K562 (cell line): ENCODE results near the gene BPTF. TPM values are rescaled to one million over a fixed set of nuclear protein-coding genes. Genes with fewer than 3 reads are reported as not detected.

Experiments
- ATAC-seq: fragments of 200-7000 bp; cut with Tn5 transposase; 3 replicates; pipeline ENCODE4 v1.9.1; 2020; ENCODE audit warnings: moderate library complexity
- BruUV-seq: library from RNA; stranded (reverse); fragments of 400-500 nt; replicated peaks from 2 replicates; lab custom pipeline; 2021; lab: Mats Ljungman, UMichigan
- CTCF ChIA-PET: fragments of 300-600 bp; formaldehyde crosslinking; extraction: SDS; loops from one replicate; lab custom pipeline; 2021; ENCODE audit warnings: low intra/inter-chr PET ratio; lab: Yijun Ruan, JAX
- POLR2A ChIA-PET: fragments of 300-600, 350-650 bp; sonication (Branson Sonifier 250); formaldehyde crosslinking; extraction: SDS; loops from one replicate; lab custom pipeline; 2021; ENCODE audit warnings: antibody characterized with exemption, inconsistent platforms; lab: Yijun Ruan, JAX
- DNase-seq, 4 experiments: peaks; one replicate each; pipeline versions ENCODE4 v3.0.0 to v3.0.0-alpha.2; 2011 to 2018; ENCODE audit warnings: low spot score in 3 of 4, mixed read lengths in 3 of 4; ENCODE audit errors: extremely low read depth in 1 of 4
- FAIRE-seq: peaks from 2 replicates; lab custom pipeline; 2011; peaks lifted over from hg19 to GRCh38; lab: Jason Lieb, UNC
- H2AFZ ChIP-seq: 2 replicates; pipeline ENCODE4 v1.6.0; 2011; ENCODE audit warnings: low read depth, low read length, control low read depth, inconsistent platforms
- H3K27ac ChIP-seq: fragments of 200-600 bp; 3 replicates; pipeline ENCODE4 v1.8.0; 2011; ENCODE audit warnings: low read depth, mild to moderate bottlenecking, control low read depth, inconsistent platforms, low read length, moderate library complexity, mixed read lengths; ENCODE audit errors: extremely low read depth
- H3K27me3 ChIP-seq, 2 experiments: fragments of 300-600 bp in 1 of 2; 2 replicates in 1 of 2; 3 replicates in 1 of 2; pipeline versions ENCODE4 v1.6.0 to v1.8.0; 2011; ENCODE audit warnings: inconsistent platforms in 2 of 2, low read length in 2 of 2, mild to moderate bottlenecking in 1 of 2, mixed read lengths in 1 of 2, moderate library complexity in 1 of 2; ENCODE audit not compliant: control insufficient read depth in 2 of 2, insufficient read depth in 2 of 2
- H3K36me3 ChIP-seq: fragments of 300-600 bp; 3 replicates; pipeline ENCODE4 v1.8.0; 2011; ENCODE audit warnings: mild to moderate bottlenecking, low read length, inconsistent platforms; ENCODE audit not compliant: control insufficient read depth, insufficient read depth
- H3K4me1 ChIP-seq, 2 experiments: fragments of 200-600 bp in 1 of 2; replicated peaks in 1 of 2; 2 replicates in 1 of 2; 3 replicates in 1 of 2; pipeline versions ENCODE4 v1.5.1 to v1.8.0; 2011; ENCODE audit warnings: inconsistent platforms in 2 of 2, low read length in 2 of 2, mild to moderate bottlenecking in 1 of 2, mixed read lengths in 1 of 2, moderate library complexity in 1 of 2; ENCODE audit not compliant: control insufficient read depth in 2 of 2, insufficient read depth in 2 of 2
- H3K4me2 ChIP-seq: 2 replicates; pipeline ENCODE4 v1.6.1; 2011; ENCODE audit warnings: low read length, control low read depth, inconsistent platforms, mixed read lengths; ENCODE audit not compliant: insufficient read depth
- H3K4me3 ChIP-seq: fragments of 200-600 bp; sonication (generic), shearing (Covaris generic); 2 replicates; pipeline ENCODE4 v1.5.1; 2016; ENCODE audit warnings: control low read depth, inconsistent platforms
- H3K79me2 ChIP-seq: fragments of 200-600 bp; 3 replicates; pipeline ENCODE4 v1.8.0; 2011; ENCODE audit warnings: low read length, inconsistent platforms; ENCODE audit not compliant: control insufficient read depth, insufficient read depth
- H3K9ac ChIP-seq, 2 experiments: 2 replicates each; pipeline versions ENCODE4 v1.6.0 to v1.6.1; 2011; ENCODE audit warnings: low read depth in 2 of 2, low read length in 2 of 2, control low read depth in 1 of 2, inconsistent platforms in 1 of 2, mild to moderate bottlenecking in 1 of 2, mixed read lengths in 1 of 2; ENCODE audit not compliant: insufficient read depth in 1 of 2
- H3K9me1 ChIP-seq: one replicate; pipeline ENCODE4 v1.6.0; 2011; ENCODE audit warnings: inconsistent platforms, mild to moderate bottlenecking, low read length, moderate library complexity; ENCODE audit not compliant: control insufficient read depth, insufficient read depth
- H3K9me3 ChIP-seq: replicated peaks from 2 replicates; pipeline ENCODE4 v1.5.1; 2011; ENCODE audit warnings: low read depth, low read length, inconsistent platforms; ENCODE audit not compliant: control insufficient read depth, insufficient read depth
- H4K20me1 ChIP-seq: replicated peaks from 2 replicates; pipeline ENCODE4 v1.6.1; 2011; ENCODE audit warnings: low read length, inconsistent platforms, mixed read lengths; ENCODE audit not compliant: control insufficient read depth, insufficient read depth
- BRD4 ChIP-seq: fragments of 200-600 bp; sonication (generic); IDR thresholded peaks from 2 replicates; pipeline ENCODE4 v1.6.1; 2017; ENCODE audit warnings: inconsistent platforms
- E2F6 ChIP-seq, 2 experiments: IDR thresholded peaks; 2 replicates each; pipeline ENCODE4 v1.6.1; 2011; ENCODE audit warnings: borderline replicate concordance in 1 of 2, control low read depth in 1 of 2, low read depth in 1 of 2, low read length in 1 of 2, mild to moderate bottlenecking in 1 of 2, mixed read lengths in 1 of 2, moderate library complexity in 1 of 2; ENCODE audit not compliant: insufficient read depth in 1 of 2, insufficient read length in 1 of 2, poor library complexity in 1 of 2, severe bottlenecking in 1 of 2; ENCODE audit errors: extremely low read depth in 1 of 2
- KLF10 ChIP-seq: fragments of 250-450 bp; sonication (Bioruptor Pico); IDR thresholded peaks from 2 replicates; pipeline ENCODE4 v1.6.1; 2021; ENCODE audit warnings: matching md5 sums
- NCOR1 ChIP-seq: fragments of 450-650 bp; IDR thresholded peaks from 2 replicates; pipeline ENCODE4 v1.6.1; 2016; ENCODE audit warnings: mild to moderate bottlenecking, moderate library complexity
- PCBP1 ChIP-seq: fragments of 200-400 bp; formaldehyde crosslinking; IDR thresholded peaks from 2 replicates; pipeline ENCODE4 v1.6.1; 2018; ENCODE audit warnings: mild to moderate bottlenecking, low read depth, low read length; ENCODE audit not compliant: poor library complexity, severe bottlenecking
- RBM15 ChIP-seq: fragments of 200-400 bp; formaldehyde crosslinking; IDR thresholded peaks from 2 replicates; pipeline ENCODE4 v1.6.1; 2018; ENCODE audit warnings: mild to moderate bottlenecking, low read length, moderate library complexity; ENCODE audit not compliant: insufficient read depth
- SIX5 ChIP-seq, 2 experiments: IDR thresholded peaks; 2 replicates each; pipeline ENCODE4 v1.6.1; 2011; ENCODE audit warnings: low read length in 2 of 2, borderline replicate concordance in 1 of 2, low read depth in 1 of 2, mild to moderate bottlenecking in 1 of 2, moderate library complexity in 1 of 2; ENCODE audit not compliant: insufficient read depth in 1 of 2
- SMAD1 ChIP-seq: fragments of 150-350 bp; IDR thresholded peaks from 2 replicates; pipeline ENCODE4 v1.6.1; 2014; ENCODE audit warnings: low read length, low read depth; ENCODE audit not compliant: partially characterized antibody
- SNRNP70 ChIP-seq: fragments of 200-400 bp; formaldehyde crosslinking; optimal IDR thresholded peaks from 2 replicates; pipeline ENCODE3; 2017; ENCODE audit warnings: low read depth, low read length
- TCF7L2 ChIP-seq: fragments of 150-350 bp; IDR thresholded peaks from 2 replicates; pipeline ENCODE4 v1.6.1; 2016; ENCODE audit warnings: low read depth, mild to moderate bottlenecking, low read length, moderate library complexity
- ZNF407 ChIP-seq: fragments of 450-650 bp; IDR thresholded peaks from 2 replicates; pipeline ENCODE4 v1.6.1; 2016; ENCODE audit warnings: low read depth
- ZNF696 ChIP-seq: fragments of 250-450 bp; sonication (Bioruptor Pico); conservative IDR thresholded peaks from 2 replicates; pipeline ENCODE4 v1.4.0; 2020; ENCODE audit warnings: mild to moderate bottlenecking, moderate library complexity
- WGBS: fragments of 100-300 bp; shearing (Covaris generic); methylation state at CpG from one replicate; pipeline ENCODE4 v1.1.6; 2016; ENCODE audit warnings: low coverage, mixed read lengths; ENCODE audit not compliant: insufficient coverage; ENCODE audit errors: missing lambda C conversion rate; 5-methylcytosine and 5-hydroxymethylcytosine counted together
- in situ Hi-C: fragments of 300-500 bp; cut with MboI; formaldehyde crosslinking; loops from 4 replicates; pipeline ENCODE4 v1.15.0; 2018; ENCODE audit warnings: inconsistent platforms, mixed read lengths
- intact Hi-C: fragments of 100-400 bp; cut with micrococcal nuclease; formaldehyde crosslinking; loops from 2 replicates; pipeline ENCODE4 v1.14.2; 2022
- polyA plus RNA-seq, 8 experiments: library from polyadenylated mRNA; depleted of rRNA in 4 of 8; stranded (reverse) in 5 of 8; unstranded in 3 of 8; fragments of >200 nt; fragmentation: Nextera tagmentation in 2 of 8; fragmentation: Illumina TruSeq in 1 of 8; extraction: Ambion mirVana in 2 of 8; extraction: Trizol in 1 of 8; gene quantifications; 2 replicates each; pipeline versions ENCODE4 v1.2.1 to v1.2.3, GENCODE V29; 2011 to 2014; ENCODE audit warnings: inconsistent platforms in 1 of 8, missing spikeins in 1 of 8
- total RNA-seq, 7 experiments: library from RNA; depleted of rRNA in 6 of 7; stranded (reverse); fragments of >200 nt in 6 of 7; fragmentation: Illumina TruSeq in 2 of 7; extraction: Trizol in 2 of 7; gene quantifications; 2 replicates each; pipeline versions ENCODE4 v1.2.1 to v1.2.3, GENCODE V29; 2011 to 2021; ENCODE audit warnings: low replicate concordance in 1 of 7

BPTF gene
- total and polyA plus RNA-seq, 9 of the 15 experiments (the other 6 are each of a cell fraction or from before 2014, with no cell fraction given), result 12.5 to 52.1 (median 26.9) TPM

- Histone ChIP-seq H4K20me1 (no peaks in the 10 kb centered on the region), H3K4me1 (no peaks in the 10 kb centered on the region), H3K9me3 (no peaks in the 10 kb centered on the region), H3K79me2 (no peaks in the 10 kb centered on the region), H2AFZ (no peak overlapping the region), H3K9me1 (no peaks in the 10 kb centered on the region), H3K4me3 (no peak overlapping the region), H3K36me3 (peaks cover 21% of the 10 kb centered on the region; the same call in 1 of the 3 replicates), H3K9ac (no peak overlapping the region), H3K4me2 (no peak overlapping the region), H3K27ac (no peak overlapping the region), H3K27me3 (no peaks in the 10 kb centered on the region)
- 86% methylated on average over 9 of the region's 9 CpGs for WGBS
- BruUV-seq, result no TSS peak
- CTCF ChIA-PET, result no interaction called here
- intact Hi-C loops (loop anchor here (5.0 kb wide), 1 partner anchor 142 kb away; no protein-coding TSS in a partner anchor), in situ Hi-C loops (loop anchor here (25.0 kb wide), 2 partner anchors 488 to 788 kb away; partner anchors contain the start of gene WIPI1)
- no peak for FAIRE-seq
- POLR2A ChIA-PET, result interaction anchor here (1.2 kb wide), 1 partner anchor 19 kb away, joined by 4 read pairs; no protein-coding TSS in a partner anchor
- DNase-seq, result no peak
- no peak for ATAC-seq
- TF ChIP-seq BRD4, result no peak
- no peak for TF ChIP-seq KLF10 (CRISPR knock-in tag)
- no peak for TF ChIP-seq SIX5 (IDR thresholded peaks at IDR 0.05; ENCODE audit: borderline replicate concordance in 1 of 2, insufficient read depth in 1 of 2, low read depth in 1 of 2, low read length in 2 of 2)
- no peak for TF ChIP-seq SMAD1
- TF ChIP-seq ZNF407, result no peak
- TF ChIP-seq RBM15, result no peak
- no peak for TF ChIP-seq SNRNP70
- TF ChIP-seq PCBP1, result no peak
- no peak for TF ChIP-seq NCOR1
- TF ChIP-seq TCF7L2, result no peak
- no peak for TF ChIP-seq ZNF696 (CRISPR knock-in tag)
- no peak for TF ChIP-seq E2F6 (IDR thresholded peaks at IDR 0.05; ENCODE audit: borderline replicate concordance in 1 of 2, extremely low read depth in 1 of 2, insufficient read depth in 1 of 2, insufficient read length in 1 of 2, low read depth in 1 of 2, low read length in 1 of 2, poor library complexity in 1 of 2, severe bottlenecking in 1 of 2)
Observed at GRCh38 chr17:67974185-67974584, 148.9 kb downstream of the BPTF start.
